Ascending aorta (tissue), 2 donors: ENCODE measurements around the gene SIM2. TPM values are rescaled to one million over a fixed set of nuclear protein-coding genes. Genes with fewer than 3 reads are reported as not detected.

Experiments
- DNase-seq, 2 donors: peaks; one replicate each; pipeline ENCODE4 v3.0.0-alpha.2; 2019; ENCODE audit warnings: low spot score in 2 of 2
- H3K27ac ChIP-seq, 2 donors: fragments of 200-600 bp; sonication (generic); one replicate each; pipeline ENCODE4 v1.5.1; 2016 to 2017; ENCODE audit warnings: mild to moderate bottlenecking in 1 of 2
- H3K27me3 ChIP-seq: fragments of 200-600 bp; sonication (generic); one replicate; pipeline ENCODE4 v1.5.1; 2017
- H3K36me3 ChIP-seq, 2 donors: fragments of 200-600 bp; sonication (generic); one replicate each; pipeline ENCODE4 v1.5.1; 2016
- H3K4me1 ChIP-seq, 2 donors: fragments of 200-600 bp; sonication (generic); one replicate each; pipeline ENCODE4 v1.5.1; 2016 to 2017; ENCODE audit warnings: mild to moderate bottlenecking in 1 of 2
- H3K4me3 ChIP-seq, 2 donors: fragments of 200-600 bp; sonication (generic); one replicate each; pipeline ENCODE4 v1.5.1; 2016 to 2017; ENCODE audit warnings: mild to moderate bottlenecking in 1 of 2
- H3K9me3 ChIP-seq, 2 donors: fragments of 200-600 bp; sonication (generic); one replicate each; pipeline ENCODE4 v1.5.1; 2016
- intact Hi-C: fragments of 100-400 bp; cut with DNase I; formaldehyde crosslinking; loops from one replicate; pipeline ENCODE4 v1.15.1; 2023
- total RNA-seq: library from RNA; depleted of rRNA; stranded (reverse); fragments of >200 nt; gene quantifications from one replicate; pipeline ENCODE4 v1.1.0, GENCODE V29; 2016
- TF ChIP-seq, protein P1 (sequence below), 3 experiments: fragments of 200-600 bp in 2 of 3; fragments of 450-650 bp in 1 of 3; sonication (generic) in 2 of 3; IDR thresholded peaks; one replicate each; pipeline ENCODE4 v1.5.1; 2016 to 2019; ENCODE audit warnings: antibody characterized with exemption in 3 of 3, mild to moderate bottlenecking in 1 of 3, moderate library complexity in 1 of 3

SIM2 gene
- total RNA-seq, 1 donor from 2014 or later: not detected

DNA sequence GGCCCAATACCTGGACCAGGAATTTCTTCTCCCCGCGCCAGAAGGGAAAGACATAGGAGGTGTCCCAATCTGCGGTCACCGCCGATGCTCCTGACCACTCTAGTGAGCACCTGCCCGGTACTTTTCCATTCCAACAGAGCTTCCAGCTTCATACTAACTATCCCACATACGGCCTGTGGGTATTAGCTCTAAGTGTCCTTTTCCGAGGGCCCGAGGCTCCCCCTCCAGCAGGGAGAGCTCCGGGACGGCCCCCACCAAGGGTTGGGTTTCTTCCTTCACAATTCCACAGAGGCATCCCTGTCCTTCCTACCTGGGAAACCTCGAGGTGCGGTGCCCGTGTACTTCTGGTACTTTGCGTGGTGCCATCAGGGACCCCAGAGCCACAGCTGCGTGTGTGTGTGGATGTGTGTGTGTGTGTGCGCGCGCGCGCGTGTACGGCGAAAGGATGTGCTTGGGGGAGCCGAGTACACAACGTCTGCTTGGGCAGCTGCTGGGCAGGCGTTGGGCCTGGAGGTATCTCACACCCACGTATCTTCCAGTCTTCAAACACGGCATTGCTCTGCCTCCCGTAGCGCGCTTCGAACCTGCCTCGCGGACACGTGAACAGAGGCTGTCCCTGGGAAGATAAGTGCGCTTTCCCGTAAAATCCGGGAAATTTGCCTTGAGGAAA lies 2.4 kb upstream of the SIM2 start:
- Histone ChIP-seq H3K4me3 (no peak overlapping the region), H3K4me1 (peaks cover 20 to 38% of the 10 kb centered on the region in 2 donors), H3K36me3 (no peaks in the 10 kb centered on the region), H3K27ac (no peak overlapping the region), H3K27me3 (peaks cover 86% of the 10 kb centered on the region), H3K9me3 (no peaks in the 10 kb centered on the region)
- intact Hi-C loops: no loop called here
- DNase-seq: no peak
- TF ChIP-seq, protein P1, sequence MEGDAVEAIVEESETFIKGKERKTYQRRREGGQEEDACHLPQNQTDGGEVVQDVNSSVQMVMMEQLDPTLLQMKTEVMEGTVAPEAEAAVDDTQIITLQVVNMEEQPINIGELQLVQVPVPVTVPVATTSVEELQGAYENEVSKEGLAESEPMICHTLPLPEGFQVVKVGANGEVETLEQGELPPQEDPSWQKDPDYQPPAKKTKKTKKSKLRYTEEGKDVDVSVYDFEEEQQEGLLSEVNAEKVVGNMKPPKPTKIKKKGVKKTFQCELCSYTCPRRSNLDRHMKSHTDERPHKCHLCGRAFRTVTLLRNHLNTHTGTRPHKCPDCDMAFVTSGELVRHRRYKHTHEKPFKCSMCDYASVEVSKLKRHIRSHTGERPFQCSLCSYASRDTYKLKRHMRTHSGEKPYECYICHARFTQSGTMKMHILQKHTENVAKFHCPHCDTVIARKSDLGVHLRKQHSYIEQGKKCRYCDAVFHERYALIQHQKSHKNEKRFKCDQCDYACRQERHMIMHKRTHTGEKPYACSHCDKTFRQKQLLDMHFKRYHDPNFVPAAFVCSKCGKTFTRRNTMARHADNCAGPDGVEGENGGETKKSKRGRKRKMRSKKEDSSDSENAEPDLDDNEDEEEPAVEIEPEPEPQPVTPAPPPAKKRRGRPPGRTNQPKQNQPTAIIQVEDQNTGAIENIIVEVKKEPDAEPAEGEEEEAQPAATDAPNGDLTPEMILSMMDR (IDR thresholded peaks at IDR 0.05): no peak

DNA sequence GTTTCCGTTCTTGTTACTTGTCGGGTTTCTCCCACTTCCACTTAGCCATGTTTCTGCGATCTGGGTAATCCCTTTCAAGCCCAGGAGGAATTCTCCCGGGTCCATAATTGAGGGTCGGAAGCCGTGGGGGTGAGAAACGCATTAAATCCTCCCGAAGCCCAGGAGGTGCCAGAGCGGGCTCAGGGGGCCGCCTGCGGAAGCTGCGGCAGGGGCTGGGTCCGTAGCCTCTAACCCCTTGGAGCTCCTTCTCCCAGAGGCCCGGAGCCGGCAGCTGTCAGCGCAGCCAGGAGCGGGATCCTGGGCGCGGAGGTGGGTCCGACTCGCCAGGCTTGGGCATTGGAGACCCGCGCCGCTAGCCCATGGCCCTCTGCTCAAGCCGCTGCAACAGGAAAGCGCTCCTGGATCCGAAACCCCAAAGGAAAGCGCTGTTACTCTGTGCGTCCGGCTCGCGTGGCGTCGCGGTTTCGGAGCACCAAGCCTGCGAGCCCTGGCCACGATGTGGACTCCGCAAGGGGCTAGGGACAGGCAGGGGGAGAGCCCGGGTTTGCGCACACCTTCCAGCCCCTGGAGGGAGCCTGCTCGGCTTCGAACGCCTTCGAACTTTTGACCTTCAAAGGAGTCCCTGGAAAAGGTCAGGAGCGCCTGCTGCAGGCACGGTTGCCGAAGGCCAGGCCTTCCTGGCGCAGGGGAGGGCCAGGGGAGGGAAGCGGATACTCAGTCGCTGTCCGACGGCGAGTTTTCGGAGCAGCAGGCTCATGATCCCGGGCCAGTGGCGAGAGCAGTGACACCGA lies 1.7 kb upstream of the SIM2 start:
- peaks cover 85% of the 10 kb centered on the region for H3K27me3 ChIP-seq
- no peaks in the 10 kb centered on the region for H3K9me3 ChIP-seq
- peak overlapping the region in 1 of 2 donors; percentile 11 for H3K4me3 ChIP-seq
- no peak overlapping the region for H3K27ac ChIP-seq
- H3K36me3 ChIP-seq: no peaks in the 10 kb centered on the region
- peaks cover 20 to 38% of the 10 kb centered on the region in 2 donors for H3K4me1 ChIP-seq
- no peak for DNase-seq
- TF ChIP-seq, protein P1 (IDR thresholded peaks at IDR 0.05): no peak
- intact Hi-C loops: no loop called here

DNA sequence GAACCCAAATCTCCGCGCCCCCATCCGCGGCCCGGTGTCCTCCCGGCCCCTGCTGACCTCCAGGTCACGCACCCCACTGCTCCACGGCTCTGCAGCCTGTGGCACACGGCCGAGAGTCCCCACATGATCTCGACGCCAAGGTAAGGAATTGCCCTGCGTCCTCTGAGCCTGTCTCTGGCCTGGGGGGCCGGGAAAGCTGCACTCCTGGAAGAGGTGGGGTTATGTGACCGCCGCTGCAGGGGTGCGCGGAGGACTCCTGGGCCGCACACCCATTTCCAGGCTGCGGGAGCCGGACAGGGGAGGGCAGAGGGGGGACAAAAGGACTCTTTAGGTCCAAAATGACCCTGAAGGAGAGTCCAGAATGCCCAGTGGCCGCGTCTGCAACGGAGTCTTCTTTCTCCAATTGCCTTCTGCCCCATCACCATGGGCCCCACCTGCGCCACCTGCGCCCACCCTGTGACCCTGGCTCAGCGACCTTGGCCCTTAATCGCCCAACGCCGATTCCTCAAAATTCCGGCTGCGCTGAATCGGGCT lies 997 bp upstream of the SIM2 start:
- H3K36me3 ChIP-seq: no peaks in the 10 kb centered on the region
- H3K4me3 ChIP-seq: peak overlapping the region; percentile 57 to 65
- peaks cover 20 to 38% of the 10 kb centered on the region in 2 donors for H3K4me1 ChIP-seq
- H3K9me3 ChIP-seq: no peaks in the 10 kb centered on the region
- TF ChIP-seq, protein P1 (IDR thresholded peaks at IDR 0.05): no peak
- H3K27ac ChIP-seq: no peak overlapping the region
- peaks cover 79% of the 10 kb centered on the region for H3K27me3 ChIP-seq
- intact Hi-C loops: no loop called here
- DNase-seq: no peak

DNA sequence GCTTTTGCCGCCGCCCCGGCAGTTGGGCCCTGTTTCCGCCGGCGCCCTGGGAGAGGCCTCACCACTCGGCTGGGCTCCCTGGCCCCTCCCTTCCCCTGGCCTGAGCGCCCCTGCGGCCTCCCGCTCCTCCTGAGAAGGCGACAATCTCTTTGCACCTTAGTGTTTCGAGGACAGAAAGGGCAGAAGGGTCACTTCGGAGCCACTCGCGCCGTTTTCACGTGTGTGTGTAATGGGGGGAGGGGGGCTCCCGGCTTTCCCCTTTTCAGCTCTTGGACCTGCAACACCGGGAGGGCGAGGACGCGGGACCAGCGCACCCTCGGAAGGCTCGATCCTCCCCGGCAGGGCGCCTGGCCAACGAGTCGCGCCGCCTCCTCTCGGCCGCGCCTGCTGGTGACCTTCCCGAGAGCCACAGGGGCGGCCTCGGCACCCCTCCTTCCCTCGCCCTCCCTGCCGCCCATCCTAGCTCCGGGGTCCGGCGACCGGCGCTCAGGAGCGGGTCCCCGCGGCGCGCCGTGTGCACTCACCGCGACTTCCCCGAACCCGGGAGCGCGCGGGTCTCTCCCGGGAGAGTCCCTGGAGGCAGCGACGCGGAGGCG lies 432 bp upstream of the SIM2 start:
- no peak for DNase-seq
- TF ChIP-seq, protein P1 (IDR thresholded peaks at IDR 0.05): no peak

DNA sequence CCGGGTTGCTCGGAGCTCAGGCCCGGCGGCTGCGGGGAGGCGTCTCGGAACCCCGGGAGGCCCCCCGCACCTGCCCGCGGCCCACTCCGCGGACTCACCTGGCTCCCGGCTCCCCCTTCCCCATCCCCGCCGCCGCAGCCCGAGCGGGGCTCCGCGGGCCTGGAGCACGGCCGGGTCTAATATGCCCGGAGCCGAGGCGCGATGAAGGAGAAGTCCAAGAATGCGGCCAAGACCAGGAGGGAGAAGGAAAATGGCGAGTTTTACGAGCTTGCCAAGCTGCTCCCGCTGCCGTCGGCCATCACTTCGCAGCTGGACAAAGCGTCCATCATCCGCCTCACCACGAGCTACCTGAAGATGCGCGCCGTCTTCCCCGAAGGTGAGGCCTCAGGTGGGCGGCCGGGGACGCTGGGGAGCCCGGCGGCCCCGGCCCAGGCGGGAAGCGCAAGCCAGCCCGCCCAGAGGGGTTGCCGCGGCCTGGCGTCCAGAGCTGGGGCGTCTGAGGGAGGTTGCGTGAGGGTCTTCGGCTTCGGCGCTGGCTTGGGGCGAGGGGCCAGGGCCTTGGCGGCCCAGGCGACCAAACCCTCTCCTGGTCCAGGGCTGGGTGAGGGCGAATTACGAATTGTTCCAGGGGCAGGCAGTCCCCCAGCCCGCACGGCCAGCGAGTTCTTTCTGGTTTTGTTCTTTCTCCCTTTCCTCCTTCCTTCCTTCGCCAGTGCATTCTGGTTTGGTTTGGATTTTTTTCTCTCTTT lies 805 bp downstream of the SIM2 start:
- no peaks in the 10 kb centered on the region for H3K9me3 ChIP-seq
- peaks cover 68% of the 10 kb centered on the region for H3K27me3 ChIP-seq
- peak overlapping the region; percentile 57 to 65 for H3K4me3 ChIP-seq
- H3K36me3 ChIP-seq: no peaks in the 10 kb centered on the region
- TF ChIP-seq, protein P1 (IDR thresholded peaks at IDR 0.05): no peak
- intact Hi-C loops: no loop called here
- no peak overlapping the region for H3K27ac ChIP-seq
- peaks cover 20 to 37% of the 10 kb centered on the region in 2 donors for H3K4me1 ChIP-seq
- DNase-seq: no peak

More for the DNA sequence above, 432 bp upstream of the SIM2 start:
- no peaks in the 10 kb centered on the region for H3K9me3 ChIP-seq
- no peaks in the 10 kb centered on the region for H3K36me3 ChIP-seq
- H3K27ac ChIP-seq: no peak overlapping the region
- peaks cover 20 to 33% of the 10 kb centered on the region in 2 donors for H3K4me1 ChIP-seq
- peak overlapping the region; percentile 57 to 65 for H3K4me3 ChIP-seq
- intact Hi-C loops: no loop called here
- peaks cover 73% of the 10 kb centered on the region for H3K27me3 ChIP-seq
